NCI-H510A treated with DMSO at 0.1 percent for 48 hours (cell line): ENCODE data around the gene ARMCX6.
"Not testable (repeated sequence)": the region's sequence is repeated elsewhere in the genome, so short reads cannot be mapped to it uniquely, and the experiment has no call there.

Source experiments
- DNase-seq: peaks from one replicate; lab custom pipeline; 2025; lab: John Stamatoyannopoulos, UW

Gene ARMCX6

DNA sequence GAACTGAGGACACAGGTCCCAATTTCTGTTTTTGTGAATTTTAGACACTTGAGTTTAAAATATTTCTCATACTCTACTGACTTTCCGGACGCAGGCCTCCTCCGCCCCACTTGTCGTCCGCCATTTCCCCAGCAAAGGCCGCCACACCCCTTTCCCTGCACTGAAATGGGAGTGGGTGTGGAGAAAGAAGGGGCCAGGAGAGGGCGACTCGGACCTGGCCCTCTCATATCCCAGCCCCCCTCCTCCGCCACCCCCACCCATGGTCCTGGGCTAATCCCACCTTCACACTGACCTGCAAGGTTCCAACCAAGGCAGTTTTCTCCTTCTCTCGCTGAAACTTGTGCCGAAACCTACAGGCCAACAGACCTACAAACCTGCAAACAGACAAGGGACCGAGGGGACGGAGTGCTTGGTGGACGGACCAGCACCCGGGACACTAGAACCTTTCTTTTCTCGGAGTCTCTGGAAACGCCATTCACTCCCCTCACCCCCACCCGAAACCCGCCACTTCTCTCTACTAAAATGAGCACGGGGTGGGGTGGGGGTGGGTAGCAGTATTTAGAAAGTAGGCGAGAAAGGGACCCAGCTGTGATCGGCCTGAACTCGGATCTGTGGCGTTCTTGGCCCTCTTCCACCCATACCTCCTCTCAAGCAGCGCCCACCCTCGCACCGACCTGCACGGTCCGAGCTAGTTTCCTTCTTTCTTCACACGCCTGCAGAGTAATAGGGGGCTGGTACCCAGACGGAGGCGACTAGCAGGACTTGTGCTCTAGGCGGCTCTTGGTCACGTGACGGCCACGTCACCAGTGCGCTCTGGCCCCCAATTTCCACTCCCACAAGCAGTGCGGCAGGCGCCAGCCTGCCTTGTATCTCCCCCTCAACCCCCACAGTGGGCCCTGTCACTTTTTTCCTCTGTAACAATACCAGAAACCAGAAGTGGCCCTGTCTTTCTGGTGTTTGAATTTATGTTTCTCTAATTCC, at the start of gene ARMCX6:
ARMCX6 (minus strand) TSS at position 790 of the 981 bp plus-strand sequence. CDS start 1,380 bp downstream, outside the sequence.
- DNase-seq = peak; percentile 47

DNA sequence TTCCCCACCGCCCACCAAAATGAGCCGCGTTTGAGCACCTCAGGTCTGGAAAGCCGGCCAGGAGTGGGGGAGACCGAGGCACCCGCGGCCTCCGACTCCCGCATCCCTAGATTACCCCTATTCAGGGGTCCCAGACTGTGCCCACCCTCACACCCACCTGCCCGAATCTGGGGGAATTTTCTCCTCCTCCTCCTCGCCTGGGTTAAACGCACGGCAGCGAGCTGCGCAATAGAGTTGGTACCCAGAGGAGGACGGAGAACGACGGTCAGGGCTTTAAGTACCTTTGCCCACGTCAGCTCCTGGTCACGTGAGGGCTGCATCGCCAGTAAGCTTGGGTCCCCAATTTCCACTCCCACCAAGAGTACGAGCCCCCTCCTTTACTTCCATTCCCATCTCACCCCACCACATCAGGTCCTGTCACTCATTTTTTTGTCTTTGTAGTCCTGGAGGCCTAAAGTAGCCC, 41.8 kb upstream of the ARMCX6 start, which contains the start of gene ARMCX2:
ARMCX2 (minus strand) TSS at position 250 of the 463 bp plus-strand sequence. CDS start 2,262 bp downstream, outside the sequence.
- peak; percentile 56 for DNase-seq

DNA sequence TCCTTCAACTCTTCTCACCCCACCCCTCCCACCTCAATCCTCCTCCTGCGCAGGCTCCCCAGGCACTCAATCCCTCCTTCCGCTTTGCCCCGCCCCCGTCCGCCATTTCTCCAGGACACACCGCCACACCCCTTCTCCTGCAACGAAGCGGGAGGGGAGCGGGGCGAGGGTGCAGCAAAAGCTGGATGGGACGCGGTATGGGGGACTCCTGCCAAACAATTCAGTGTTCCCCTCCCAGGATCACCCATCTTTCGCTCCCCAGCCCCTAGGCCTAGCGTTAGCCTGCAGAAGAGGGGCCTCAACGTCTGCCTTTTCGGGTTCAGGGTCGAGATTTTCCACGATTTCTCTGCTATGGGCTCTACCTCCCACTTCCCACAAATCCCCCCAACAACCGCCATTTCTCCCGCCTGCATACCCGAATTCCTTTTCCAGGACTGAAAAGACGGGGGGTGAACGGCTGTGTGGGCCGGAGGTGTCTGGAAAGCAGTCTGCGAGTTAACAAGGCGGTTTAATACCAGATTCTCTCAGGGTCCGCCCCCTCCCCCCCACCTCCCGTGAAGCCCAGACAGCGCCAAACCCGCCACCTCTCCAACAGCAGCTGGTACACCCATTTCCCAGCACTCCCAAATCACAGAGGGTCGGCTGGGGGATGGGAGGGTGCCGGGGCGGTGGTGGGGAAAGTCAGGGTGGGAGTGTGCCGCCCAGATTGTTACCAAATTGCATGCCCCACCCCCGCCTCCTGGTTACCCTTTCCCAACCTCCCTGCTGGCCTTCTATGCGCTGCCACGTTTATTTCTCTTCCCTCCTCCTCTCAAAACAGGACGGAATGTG, 41.1 kb upstream of the ARMCX6 start:
- peak; percentile 58 for DNase-seq

DNA sequence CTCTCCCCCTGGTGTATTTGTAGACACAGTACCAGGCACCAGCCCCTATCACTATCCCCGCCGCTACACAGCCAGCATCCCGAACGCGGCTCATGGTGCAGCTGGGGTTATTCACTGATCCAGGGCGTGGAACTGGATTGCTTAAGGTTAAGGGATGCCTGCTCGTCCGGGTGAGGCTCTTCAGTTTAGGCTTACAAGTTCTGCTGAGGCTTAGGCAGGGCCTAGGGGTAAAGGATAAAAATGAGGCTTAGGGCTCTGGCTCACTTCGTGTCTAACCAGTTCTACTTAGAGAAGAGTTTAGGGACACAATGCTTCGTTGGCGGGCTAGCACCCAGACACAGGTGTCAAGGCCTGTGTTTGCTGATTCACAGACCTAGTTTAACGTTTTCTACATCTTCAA, 39.7 kb upstream of the ARMCX6 start:
- no peak for DNase-seq

DNA sequence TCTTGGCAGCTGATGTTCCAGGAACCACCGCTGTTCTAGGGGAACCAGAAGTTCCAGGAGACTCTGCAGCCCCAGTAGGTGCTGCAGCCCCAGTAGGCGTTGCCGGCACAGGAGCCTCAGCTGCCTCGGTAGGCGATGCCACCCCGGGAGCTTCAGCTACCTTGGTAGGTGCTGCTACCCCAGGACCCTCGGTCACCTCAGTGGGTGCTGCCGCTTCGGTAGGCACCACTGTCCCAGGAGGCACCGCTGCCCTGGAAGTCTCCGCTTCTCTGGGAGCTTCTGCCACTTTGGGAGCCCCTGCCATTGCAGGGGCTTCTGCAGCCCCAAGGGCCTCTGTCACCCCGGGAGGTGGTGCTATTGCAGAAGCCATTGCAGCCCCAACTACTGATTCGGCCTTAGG, 39.0 kb upstream of the ARMCX6 start:
- DNase-seq = no peak

DNA sequence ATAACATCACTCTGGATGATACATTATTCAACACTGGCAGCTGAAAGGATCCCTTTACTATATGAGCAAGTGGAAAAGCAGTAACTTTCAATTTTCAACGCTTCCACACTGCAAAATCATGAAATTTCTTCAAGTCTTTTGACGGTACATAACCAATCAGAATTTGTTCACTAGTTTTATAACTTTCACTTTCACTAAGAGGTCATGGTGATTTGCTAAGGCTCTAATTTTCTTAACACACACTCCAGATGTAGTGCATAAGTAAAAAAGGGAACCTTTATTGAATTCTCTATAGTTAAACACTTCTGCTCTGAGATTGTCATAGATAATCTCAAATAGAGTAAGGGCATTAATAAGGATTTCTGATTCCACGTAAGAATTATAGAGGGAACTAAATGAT, 37.7 kb upstream of the ARMCX6 start:
- no peak for DNase-seq

DNA sequence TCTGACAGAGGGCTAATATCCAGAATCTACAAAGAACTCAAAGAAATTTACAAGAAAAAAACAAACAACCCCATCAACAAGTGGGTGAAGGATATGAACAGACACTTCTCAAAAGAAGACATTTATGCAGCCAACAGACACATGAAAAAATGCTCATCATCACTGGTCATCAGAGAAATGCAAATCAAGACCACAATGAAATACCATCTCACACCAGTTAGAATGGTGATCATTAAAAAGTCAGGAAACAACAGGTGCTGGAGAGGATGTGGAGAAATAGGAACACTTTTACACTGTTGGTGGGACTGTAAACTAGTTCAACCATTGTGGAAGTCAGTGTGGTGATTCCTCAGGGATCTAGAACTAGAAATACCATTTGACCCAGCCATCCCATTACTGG, 29.9 kb upstream of the ARMCX6 start:
- not testable (repeated sequence) for DNase-seq

DNA sequence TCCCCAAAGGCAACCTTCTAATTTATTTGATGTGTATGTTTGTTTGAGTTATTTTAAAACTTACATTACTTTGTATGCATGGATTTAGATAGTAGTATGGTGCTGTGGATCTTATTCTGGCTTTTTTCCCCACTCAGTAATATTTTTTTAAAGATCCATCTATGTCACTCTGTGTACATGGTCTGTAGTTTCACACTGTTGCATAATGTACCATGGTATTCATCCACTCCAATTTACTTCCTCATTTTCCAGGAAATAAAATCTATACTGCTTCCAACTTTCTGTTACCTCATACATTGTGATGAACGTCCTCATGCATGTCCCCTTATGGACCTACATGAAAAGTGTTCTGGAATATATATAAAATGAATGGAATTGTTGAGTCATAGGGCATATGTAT, 24.3 kb upstream of the ARMCX6 start:
- no peak for DNase-seq

DNA sequence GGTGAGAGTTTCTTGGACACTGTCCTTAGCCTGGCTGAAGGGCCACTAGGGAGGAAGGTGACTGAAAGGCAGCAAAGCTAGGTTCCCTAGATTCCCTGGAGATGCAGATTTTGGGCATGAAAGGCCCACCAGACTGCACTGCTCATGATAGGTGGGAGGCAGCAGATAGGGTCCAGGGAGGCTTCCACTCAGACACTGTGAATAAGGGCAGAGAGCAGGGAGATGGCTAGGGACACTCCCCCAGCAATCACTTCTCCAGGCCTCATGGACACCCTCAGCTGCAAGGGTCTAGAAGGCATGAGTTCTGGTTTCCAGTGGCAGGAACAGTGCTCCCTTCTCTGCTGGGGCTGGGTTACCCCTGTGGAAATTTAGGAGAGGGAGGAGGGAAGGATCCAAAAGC, 21.8 kb upstream of the ARMCX6 start:
- no peak for DNase-seq

DNA sequence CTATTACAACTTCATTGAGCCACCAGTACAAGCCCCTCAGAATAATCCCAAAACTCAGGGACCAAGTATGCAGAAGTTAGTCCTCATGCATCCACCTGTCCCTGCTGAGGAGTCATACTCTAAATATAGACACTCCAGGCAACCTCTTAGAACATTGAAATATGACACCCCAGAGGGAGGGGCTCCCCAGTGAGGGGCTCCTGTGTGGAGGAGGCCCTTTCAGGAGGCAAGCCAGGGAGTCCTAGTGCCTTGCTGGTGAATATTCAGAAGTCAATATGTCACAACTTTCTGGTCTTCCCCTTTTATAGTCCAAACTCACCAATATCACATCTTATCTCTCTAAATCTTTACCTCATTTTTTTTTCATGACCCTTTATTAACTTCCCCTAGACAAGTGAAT, 1.6 kb upstream of the ARMCX6 start:
- DNase-seq = peak; percentile 81

DNA sequence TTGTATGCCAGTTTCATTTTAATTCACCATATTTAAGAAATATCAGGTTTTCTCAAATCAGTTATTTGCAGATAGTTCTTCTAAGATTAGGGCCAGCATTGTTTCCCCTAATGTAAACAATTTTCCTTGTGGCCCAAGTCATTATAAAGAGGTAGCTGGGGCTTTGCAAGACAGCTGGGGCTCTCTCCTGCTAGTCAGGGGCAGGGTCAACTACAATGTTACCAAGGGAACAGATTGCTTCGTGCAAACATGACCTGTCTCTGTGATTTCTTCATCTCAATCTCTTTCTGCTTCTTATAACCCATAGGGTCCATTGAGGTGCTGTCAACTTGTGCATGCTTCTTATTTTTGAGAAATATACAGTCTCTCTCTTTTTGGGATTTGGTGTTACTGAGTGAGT, 12.1 kb downstream of the ARMCX6 start:
- no peak for DNase-seq

DNA sequence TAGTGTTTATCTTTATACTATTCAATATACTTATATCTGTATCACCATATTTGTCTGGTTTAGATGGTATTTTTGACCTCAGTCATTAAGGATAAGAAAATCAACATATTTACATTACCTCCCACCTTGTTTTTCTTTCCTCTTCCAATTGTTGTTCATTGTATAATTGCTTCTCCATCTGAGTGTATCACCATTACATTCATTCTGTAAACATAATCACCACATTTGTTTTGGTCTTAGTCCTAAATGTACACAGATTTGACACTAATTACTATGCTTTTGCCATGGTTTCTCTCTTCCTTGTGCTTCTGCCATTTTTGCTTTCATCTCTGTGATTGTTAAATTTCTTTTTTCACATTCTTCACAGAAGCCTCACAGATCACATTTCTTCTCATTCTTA, 12.7 kb downstream of the ARMCX6 start:
- DNase-seq = no peak

DNA sequence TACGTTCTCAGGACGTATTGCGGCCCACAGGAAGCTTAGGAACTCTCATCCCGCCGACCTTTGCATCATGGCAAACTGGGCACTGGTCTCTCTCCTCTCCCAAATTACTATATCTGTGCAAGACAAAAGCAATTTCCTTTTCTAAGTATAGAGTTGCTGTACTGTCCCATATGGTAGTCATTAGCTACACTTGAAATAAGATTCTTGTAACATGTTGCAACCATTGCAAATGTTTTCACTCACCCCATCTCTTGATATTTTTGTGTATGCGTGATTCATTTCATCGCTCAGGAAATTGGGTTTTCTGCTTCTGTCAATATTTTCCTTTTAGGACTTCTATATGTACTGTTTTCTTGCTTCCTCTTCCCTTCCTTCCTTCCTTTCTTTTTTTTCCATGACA, 15.7 kb downstream of the ARMCX6 start:
- DNase-seq = no peak

DNA sequence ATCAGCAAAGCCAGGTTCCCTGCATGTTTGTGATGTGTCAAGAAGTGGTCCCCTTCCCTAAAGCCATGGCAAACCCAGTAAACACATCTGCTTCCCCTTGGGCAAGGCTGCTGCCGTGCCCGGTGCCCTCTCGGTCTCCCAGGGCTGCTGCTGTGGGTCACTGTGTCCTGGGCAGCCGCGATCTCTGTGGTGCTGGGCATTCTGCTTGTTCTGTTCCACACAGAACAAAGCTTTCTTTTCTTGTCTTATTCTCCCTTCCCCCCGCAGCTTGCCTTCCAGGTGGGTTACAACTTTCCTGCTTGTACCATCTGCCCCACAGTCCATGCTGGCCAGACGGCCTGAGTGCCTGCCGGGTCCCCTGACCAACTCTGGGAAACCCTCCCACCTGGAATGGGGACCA, 18.2 kb downstream of the ARMCX6 start:
- DNase-seq = not testable (repeated sequence)

DNA sequence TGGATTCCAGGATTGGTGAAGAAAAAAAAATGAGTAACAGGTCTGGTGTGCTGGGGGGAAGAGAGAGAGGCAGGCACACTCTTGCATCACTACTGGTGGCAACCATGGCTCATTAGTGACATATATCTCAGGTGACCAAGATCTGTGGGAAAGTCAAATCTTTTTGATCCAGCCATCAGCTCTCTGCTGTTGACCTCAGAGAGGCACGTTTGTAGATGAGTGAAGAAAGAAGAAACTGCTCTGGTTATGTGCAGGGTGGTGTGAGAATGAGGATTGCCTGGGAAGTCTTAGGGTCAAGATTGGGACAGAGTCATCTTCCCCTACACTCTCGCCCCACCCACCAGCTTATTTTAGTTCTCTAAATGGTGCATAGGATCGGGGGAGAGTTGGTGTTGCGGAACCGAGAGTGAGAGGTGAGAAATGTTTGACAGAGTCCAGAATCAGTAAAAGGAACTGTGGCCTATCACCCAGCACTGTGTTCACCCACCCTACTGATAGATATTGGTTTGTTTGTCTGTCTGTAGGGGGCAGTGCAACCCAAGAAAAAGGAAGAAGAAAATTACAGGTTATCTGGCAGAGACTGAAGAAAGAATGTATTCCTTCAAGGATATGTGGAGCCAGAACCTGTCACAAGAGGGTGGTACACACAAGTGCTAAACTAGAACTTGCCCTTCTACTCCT, 21.9 kb downstream of the ARMCX6 start:
- peak; percentile 51 for DNase-seq
